Tibial nerve (tissue), 3 donors: ENCODE data around the gene OBSCN.

Experiments used
- POLR2A ChIP-seq, 2 donors: fragments of 450-650 bp; IDR thresholded peaks; one replicate each; pipeline ENCODE4 v1.6.1; 2017; ENCODE audit warnings: antibody characterized with exemption in 2 of 2, mild to moderate bottlenecking in 2 of 2, moderate library complexity in 2 of 2
- TF ChIP-seq, protein P1 (sequence below), 5 experiments: fragments of 200-600 bp in 3 of 5; fragments of 450-650 bp in 2 of 5; sonication (generic) in 3 of 5; IDR thresholded peaks; one replicate each; pipeline ENCODE4 v1.5.1; 2016 to 2019; ENCODE audit warnings: antibody characterized with exemption in 5 of 5, mild to moderate bottlenecking in 3 of 5, moderate library complexity in 2 of 5

DNA sequence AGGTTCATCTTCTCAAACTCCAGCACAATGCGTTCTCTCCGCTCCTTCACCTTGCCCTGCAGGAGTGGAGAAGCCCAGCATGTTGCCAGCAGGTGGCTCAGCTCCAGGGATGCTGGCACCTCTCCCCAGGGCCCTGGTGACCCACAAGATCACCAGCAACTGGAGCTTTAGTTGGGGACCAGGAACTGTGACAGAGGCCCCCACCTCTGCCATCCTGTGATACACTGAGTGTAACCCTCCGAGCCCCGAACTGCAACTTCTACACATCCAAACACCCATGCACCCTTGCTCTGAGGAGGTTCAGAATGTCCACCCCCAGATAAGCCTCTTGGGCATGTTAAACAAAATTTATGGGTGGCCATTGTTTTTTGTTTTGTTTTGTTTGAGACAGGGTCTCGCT is 203.3 kb downstream of the OBSCN start:
- TF ChIP-seq POLR2A (IDR thresholded peaks at IDR 0.05): no peak
- TF ChIP-seq, protein P1, sequence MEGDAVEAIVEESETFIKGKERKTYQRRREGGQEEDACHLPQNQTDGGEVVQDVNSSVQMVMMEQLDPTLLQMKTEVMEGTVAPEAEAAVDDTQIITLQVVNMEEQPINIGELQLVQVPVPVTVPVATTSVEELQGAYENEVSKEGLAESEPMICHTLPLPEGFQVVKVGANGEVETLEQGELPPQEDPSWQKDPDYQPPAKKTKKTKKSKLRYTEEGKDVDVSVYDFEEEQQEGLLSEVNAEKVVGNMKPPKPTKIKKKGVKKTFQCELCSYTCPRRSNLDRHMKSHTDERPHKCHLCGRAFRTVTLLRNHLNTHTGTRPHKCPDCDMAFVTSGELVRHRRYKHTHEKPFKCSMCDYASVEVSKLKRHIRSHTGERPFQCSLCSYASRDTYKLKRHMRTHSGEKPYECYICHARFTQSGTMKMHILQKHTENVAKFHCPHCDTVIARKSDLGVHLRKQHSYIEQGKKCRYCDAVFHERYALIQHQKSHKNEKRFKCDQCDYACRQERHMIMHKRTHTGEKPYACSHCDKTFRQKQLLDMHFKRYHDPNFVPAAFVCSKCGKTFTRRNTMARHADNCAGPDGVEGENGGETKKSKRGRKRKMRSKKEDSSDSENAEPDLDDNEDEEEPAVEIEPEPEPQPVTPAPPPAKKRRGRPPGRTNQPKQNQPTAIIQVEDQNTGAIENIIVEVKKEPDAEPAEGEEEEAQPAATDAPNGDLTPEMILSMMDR (IDR thresholded peaks at IDR 0.05): no peak
